Central memory CD8-positive, alpha-beta T cell (primary cell): ENCODE data around the gene SMURF2.
"Not testable (repeated sequence)": the region's sequence is repeated elsewhere in the genome, so short reads cannot be mapped to it uniquely, and the experiment has no call there.

ENCODE experiments used
- ATAC-seq: fragments of 150-1000 bp; cut with Tn5 transposase; replicated peaks from 2 replicates; pipeline ENCODE4 v1.10.0; 2022; ENCODE audit warnings: mild to moderate bottlenecking, moderate FRiP score, moderate number of reproducible peaks; ENCODE audit not compliant: poor library complexity, severe bottlenecking; ENCODE audit errors: extremely low read depth
- DNase-seq, 2 donors: peaks; one replicate each; pipeline ENCODE4 v3.0.0; 2021; ENCODE audit warnings: low spot score in 2 of 2
- H3K27ac Mint-ChIP-seq: one replicate; pipeline ENCODE4 v1.8.0; 2022; ENCODE audit warnings: low read depth, mild to moderate bottlenecking, moderate library complexity, mixed read lengths
- H3K27me3 Mint-ChIP-seq: one replicate; pipeline ENCODE4 v1.8.0; 2022; ENCODE audit warnings: mixed read lengths
- H3K36me3 Mint-ChIP-seq: one replicate; pipeline ENCODE4 v1.8.0; 2022; ENCODE audit warnings: mild to moderate bottlenecking, moderate library complexity, mixed read lengths; ENCODE audit not compliant: insufficient read depth
- H3K4me1 Mint-ChIP-seq: one replicate; pipeline ENCODE4 v1.8.0; 2022; ENCODE audit warnings: mixed read lengths
- H3K4me3 Mint-ChIP-seq: one replicate; pipeline ENCODE4 v1.8.0; 2022; ENCODE audit warnings: mild to moderate bottlenecking, moderate library complexity, mixed read lengths
- H3K9me3 Mint-ChIP-seq: one replicate; pipeline ENCODE4 v1.8.0; 2022; ENCODE audit warnings: mixed read lengths

SMURF2 gene

DNA sequence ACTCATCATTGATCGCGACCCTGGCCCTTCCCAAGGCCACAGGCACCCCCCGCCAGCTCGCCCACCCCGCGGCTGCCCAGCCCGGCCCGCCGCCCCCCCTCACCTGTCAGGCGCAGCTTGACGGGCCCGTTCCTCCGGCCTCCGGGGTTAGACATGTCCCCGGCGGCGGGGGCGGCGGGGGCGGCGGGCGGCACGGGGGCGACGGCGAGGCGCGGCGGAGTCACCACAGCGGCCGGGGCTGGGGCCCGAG is 456 bp downstream of the SMURF2 start:
- Mint-ChIP-seq H3K36me3 (peaks cover 18% of the 10 kb centered on the region), H3K9me3 (no peaks in the 10 kb centered on the region), H3K4me1 (peaks cover 40% of the 10 kb centered on the region), H3K27ac (peak overlapping the region; percentile 95), H3K27me3 (no peaks in the 10 kb centered on the region), H3K4me3 (peak overlapping the region; percentile 97)
- ATAC-seq, result peak; percentile 9
- DNase-seq, result no peak

DNA sequence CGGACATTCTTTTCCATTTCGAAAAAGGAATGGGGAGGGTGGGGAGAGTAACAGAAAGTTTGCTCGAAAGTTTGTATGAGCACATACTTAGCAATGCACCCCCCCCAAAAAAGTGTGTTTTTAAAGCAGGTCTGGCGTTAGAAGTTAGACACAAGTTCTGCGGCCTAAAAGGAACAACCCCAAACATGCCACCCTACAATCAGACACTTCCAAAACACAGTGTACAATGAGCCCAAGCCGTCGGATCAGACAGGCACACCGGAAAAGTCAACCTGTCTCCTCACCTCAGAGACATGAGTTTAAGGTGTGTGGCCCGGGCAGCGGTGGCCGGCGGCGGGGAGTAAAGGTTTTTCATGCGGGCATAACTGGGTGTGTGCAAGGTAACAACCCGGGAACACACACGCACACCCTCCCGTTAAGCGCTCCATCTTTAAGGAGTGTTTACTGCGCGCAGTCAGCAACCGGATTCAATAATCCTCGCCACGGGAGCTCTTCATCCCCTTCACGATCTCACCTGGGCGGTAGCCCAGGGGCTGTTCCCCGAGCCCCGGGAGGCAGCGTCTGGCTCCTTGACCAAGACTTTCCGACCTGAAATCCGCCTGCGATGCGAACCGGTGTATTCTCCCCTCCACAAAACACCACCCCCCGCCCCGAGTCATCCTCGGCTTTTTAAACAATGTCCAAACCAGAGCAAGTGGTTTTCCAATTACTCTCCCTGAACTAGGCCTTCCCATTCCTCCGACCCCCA is 955 bp downstream of the SMURF2 start:
- ATAC-seq, result peak; percentile 13
- peak in 1 of 2 donors; percentile 10 for DNase-seq

DNA sequence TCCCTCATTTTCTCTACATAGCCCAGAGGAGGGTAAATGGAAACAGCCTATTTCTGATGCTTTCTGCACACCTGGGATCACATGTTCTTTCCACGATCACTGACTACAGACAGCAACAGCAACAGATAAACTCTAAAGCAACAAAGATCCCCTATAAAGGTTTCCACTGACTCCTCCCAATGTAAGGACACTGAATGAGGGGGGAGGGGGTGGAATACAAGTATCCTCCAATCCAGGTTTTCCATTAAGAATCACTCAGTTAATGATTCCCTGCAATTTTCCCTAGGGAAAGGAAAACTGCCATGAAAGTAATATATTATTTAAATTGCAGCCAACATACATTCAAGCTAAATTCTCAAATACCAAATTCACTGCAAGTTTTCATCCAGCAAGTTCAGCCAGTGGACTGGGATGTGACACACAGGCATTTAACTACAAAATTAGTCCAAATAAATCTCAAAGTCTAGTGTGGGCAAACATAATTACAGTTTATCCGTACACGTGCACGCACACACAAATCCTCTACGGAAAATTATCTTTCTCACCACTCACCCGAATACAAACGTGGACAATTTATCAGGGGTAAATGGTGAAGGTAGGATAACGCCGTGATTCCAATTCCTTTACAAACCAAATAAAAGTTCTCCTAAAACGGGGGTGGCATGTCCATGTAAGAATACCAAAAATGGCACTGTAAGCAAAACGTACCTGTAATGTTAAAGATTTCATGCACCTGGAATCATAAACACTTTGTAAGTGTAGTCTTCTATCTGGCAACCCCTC is 1.7 kb downstream of the SMURF2 start:
- Mint-ChIP-seq H3K4me3 (peak overlapping the region; percentile 97), H3K27ac (peak overlapping the region; percentile 95), H3K4me1 (peaks cover 50% of the 10 kb centered on the region), H3K36me3 (peaks cover 20% of the 10 kb centered on the region)
- H3K27me3 Mint-ChIP-seq, H3K9me3 Mint-ChIP-seq, ATAC-seq, DNase-seq: not testable (repeated sequence)

More for the DNA sequence above, 955 bp downstream of the SMURF2 start:
- peak overlapping the region; percentile 95 for H3K27ac Mint-ChIP-seq
- peak overlapping the region; percentile 97 for H3K4me3 Mint-ChIP-seq
- not testable (repeated sequence) for H3K9me3 Mint-ChIP-seq, H3K27me3 Mint-ChIP-seq
- H3K36me3 Mint-ChIP-seq, result peaks cover 18% of the 10 kb centered on the region
- peaks cover 44% of the 10 kb centered on the region for H3K4me1 Mint-ChIP-seq

DNA sequence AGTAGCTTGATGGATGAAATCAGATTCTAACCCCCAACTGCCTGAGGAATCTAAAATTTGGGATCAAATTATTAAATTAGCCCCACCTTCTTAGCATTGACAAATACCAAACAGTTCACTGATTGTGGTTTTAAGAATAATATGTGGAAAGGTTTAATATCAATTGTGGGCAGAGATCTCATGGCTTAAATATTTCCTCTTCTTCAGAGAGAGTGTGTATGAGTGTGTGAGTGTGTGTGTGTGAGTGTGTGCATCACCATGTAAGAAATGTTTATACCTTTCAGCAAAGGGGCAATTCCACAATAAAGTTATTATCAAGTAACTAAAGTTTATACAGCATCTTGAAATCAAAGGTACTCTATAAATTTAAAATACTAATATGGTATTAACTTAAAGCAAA is 3.2 kb downstream of the SMURF2 start:
- DNase-seq (no peak), ATAC-seq (no peak)
- peaks cover 51% of the 10 kb centered on the region for H3K4me1 Mint-ChIP-seq
- peak overlapping the region; percentile 63 for H3K4me3 Mint-ChIP-seq
- peaks cover 20% of the 10 kb centered on the region for H3K36me3 Mint-ChIP-seq
- no peaks in the 10 kb centered on the region for H3K27me3 Mint-ChIP-seq
- H3K27ac Mint-ChIP-seq, result peak overlapping the region; percentile 52
- H3K9me3 Mint-ChIP-seq, result no peaks in the 10 kb centered on the region

DNA sequence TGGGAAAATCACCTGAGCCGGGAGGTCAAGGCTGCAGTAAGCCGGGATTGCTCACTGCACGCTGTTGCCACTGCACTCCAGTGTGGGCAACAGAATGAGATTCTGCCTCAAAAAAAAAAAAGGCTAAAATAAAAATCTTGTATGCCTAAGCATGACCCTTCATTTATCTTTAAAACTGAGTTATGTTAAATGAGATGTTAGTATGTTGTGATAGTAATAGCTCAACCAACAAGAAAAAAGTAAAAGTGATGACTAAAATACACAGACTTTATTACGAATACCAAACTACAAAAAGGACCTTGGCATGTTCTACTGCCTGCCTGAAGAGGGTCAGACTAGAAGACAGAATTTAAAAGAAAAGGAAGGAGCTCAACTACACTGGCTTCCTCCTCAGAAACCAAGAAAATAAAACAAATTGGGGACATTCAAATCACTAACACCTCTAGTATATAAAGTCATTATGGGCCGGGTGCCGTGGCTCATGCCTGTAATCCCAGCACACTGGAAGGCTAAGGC is 4.4 kb downstream of the SMURF2 start:
- Mint-ChIP-seq H3K4me1 (peaks cover 63% of the 10 kb centered on the region), H3K4me3 (peak overlapping the region; percentile 11), H3K9me3 (no peaks in the 10 kb centered on the region), H3K36me3 (peaks cover 21% of the 10 kb centered on the region), H3K27ac (no peak overlapping the region), H3K27me3 (no peaks in the 10 kb centered on the region)
- DNase-seq (no peak), ATAC-seq (no peak)

DNA sequence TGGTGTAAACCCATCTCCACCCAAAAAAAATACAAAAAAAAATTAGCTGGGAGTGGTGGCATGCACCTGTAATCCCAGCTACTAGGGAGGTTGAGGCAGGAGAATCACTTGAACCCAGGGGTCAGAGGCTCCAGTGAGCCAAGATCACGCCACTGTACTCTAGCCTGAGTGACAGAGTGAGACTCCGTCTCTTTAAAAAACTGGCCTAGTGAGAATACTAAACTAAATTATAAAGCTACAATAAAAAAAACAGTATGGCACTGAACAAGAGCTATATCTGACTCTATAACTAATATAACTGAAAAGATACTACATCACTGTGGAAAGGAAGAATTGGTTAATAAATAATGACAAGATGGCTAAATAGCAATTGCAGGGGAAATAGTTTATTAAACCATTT is 6.4 kb downstream of the SMURF2 start:
- H3K9me3 Mint-ChIP-seq, result no peaks in the 10 kb centered on the region
- no peak for ATAC-seq
- no peak overlapping the region for H3K27ac Mint-ChIP-seq
- H3K27me3 Mint-ChIP-seq, result no peaks in the 10 kb centered on the region
- no peak overlapping the region for H3K4me3 Mint-ChIP-seq
- H3K4me1 Mint-ChIP-seq, result peaks cover 63% of the 10 kb centered on the region
- H3K36me3 Mint-ChIP-seq, result peaks cover 13% of the 10 kb centered on the region
- no peak for DNase-seq

DNA sequence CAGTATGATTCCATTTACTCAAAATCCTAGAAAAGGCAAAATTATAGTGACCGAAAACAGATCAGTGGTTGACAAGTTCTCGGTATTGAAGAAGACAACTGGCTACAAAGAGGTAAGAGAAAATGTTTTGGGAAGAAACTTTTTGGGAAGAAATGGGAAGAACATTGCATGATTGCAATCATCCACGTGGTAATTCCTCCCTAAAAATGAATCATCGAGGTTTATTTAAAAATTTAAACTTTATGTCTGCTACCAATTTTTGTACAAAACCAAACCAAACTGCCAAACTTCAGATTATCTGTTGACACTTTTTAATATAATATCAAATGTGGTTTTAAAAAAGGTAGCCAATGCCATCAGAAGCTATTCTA is 8.1 kb downstream of the SMURF2 start:
- Mint-ChIP-seq H3K27me3 (no peaks in the 10 kb centered on the region), H3K27ac (no peak overlapping the region), H3K36me3 (peaks cover 12% of the 10 kb centered on the region), H3K9me3 (no peaks in the 10 kb centered on the region), H3K4me3 (no peak overlapping the region), H3K4me1 (peaks cover 58% of the 10 kb centered on the region)
- DNase-seq (no peak), ATAC-seq (no peak)

DNA sequence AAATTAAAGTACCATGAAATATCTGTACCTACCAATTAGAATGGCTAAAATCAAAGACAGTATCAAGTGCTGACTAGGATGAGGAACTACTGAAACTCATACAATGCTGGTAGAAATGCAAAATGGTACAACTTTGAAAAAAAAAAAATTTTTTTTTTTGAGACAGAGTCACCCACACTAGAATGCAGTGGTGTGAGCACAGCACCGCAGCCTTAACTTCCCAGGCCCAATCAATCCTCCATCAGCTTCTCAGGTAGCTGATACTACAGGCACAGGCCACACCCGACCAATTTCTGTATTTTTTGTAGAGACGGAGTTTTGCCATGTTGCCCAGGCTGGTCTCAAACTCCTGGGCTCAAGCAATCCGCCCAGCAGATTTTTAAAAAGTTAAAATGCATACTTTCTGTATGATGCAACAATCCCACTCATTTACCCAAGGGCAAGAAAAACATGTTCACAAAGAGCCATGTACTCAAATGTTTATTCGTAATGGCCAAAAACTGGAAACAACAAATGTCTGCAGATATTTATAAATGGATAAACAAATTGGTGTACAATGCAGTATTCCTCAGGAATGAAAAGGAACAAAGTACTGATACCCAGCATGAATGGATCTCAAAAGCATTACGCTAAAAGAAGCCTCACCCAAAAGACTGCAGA is 8.7 kb downstream of the SMURF2 start:
- H3K4me3 Mint-ChIP-seq, result no peak overlapping the region
- no peaks in the 10 kb centered on the region for H3K9me3 Mint-ChIP-seq
- DNase-seq (no peak), ATAC-seq (no peak)
- no peaks in the 10 kb centered on the region for H3K27me3 Mint-ChIP-seq
- peak overlapping the region; percentile 32 for H3K27ac Mint-ChIP-seq
- peaks cover 15% of the 10 kb centered on the region for H3K36me3 Mint-ChIP-seq
- peaks cover 59% of the 10 kb centered on the region for H3K4me1 Mint-ChIP-seq

DNA sequence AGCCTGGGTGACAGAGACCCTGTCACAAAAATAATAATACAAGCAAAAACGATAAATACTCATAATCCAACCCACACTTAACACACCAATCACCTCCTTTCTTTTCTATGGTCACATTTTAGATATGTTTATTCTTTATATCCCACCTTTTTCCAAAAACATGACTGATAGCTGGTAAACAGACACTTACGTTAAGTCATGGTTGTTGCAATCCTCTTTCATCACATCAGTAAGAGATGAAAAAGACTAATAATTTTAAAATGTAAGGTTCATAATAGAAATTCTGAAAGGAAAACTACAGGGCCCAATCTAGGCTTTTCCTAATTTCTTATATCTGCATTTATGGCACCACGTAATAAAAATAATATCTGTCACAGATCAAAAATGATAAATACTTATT is 10.2 kb downstream of the SMURF2 start:
- ATAC-seq, result no peak
- H3K4me1 Mint-ChIP-seq, result peaks cover 54% of the 10 kb centered on the region
- H3K27ac Mint-ChIP-seq, result peak overlapping the region; percentile 32
- H3K9me3 Mint-ChIP-seq, result no peaks in the 10 kb centered on the region
- H3K4me3 Mint-ChIP-seq, result no peak overlapping the region
- peaks cover 20% of the 10 kb centered on the region for H3K36me3 Mint-ChIP-seq
- DNase-seq, result no peak
- no peaks in the 10 kb centered on the region for H3K27me3 Mint-ChIP-seq

DNA sequence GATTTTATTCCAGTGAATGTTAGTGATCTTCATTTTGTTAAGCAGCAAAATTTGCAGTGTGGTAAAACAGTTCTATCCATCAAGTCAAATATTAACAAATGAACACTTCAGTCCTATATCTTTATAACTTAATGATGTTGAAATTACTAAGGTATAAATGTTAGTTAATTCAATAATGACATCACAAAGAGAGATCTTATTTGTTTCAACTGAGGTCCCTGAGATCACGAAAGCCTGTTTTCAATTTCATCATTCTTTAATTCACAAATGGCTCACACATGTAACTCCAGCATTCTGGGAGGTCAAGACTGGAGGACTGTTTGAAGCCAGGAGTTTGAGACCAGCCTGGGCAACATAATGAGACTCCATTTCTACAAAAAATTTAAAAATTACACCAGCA is 13.9 kb downstream of the SMURF2 start:
- ATAC-seq (no peak), DNase-seq (no peak)
- Mint-ChIP-seq H3K27ac (peak overlapping the region; percentile 71), H3K9me3 (no peaks in the 10 kb centered on the region), H3K4me1 (peaks cover 48% of the 10 kb centered on the region), H3K36me3 (peaks cover 20% of the 10 kb centered on the region), H3K27me3 (no peaks in the 10 kb centered on the region), H3K4me3 (no peak overlapping the region)

DNA sequence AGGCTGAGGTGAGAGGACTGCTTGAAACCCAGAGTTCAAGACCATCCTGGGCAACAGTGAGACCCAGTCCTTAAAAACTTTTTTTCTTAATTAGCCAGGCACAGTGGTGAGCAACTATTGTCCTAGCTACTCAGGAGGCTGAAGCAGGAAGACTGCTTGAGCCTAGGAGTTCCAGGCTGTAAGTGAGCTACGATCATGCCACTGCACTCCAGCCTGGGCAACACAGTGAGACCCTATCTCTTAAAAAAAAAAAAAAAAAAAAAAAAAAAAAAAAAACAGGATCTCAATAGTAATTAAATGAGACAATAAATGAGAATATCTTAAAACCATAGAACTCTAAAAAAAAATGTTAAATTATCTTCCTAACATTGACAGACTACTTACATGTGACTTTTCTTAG is 14.3 kb downstream of the SMURF2 start:
- Mint-ChIP-seq H3K4me3 (no peak overlapping the region), H3K27me3 (no peaks in the 10 kb centered on the region), H3K27ac (no peak overlapping the region), H3K4me1 (peaks cover 45% of the 10 kb centered on the region), H3K36me3 (peaks cover 23% of the 10 kb centered on the region), H3K9me3 (no peaks in the 10 kb centered on the region)
- ATAC-seq (no peak), DNase-seq (no peak)

DNA sequence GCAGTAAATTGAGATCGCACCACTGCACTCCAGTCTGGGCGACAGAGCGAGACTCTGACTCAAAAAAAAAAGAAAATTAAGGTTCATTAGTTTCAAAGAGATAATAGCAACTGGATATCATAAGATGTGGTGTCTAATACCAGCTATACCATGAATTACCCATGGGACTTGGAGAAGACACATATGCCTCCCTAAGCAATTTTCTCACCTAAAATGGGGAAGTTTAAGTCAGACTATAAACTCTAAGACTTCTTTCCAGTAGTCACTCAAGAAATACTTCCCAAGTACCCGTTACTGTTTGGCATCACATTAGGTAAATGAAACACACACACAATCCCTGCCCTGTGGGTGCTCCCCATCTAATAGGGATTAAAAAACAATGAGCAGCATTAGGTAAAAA is 22.6 kb downstream of the SMURF2 start:
- DNase-seq, result no peak
- Mint-ChIP-seq H3K4me1 (peaks cover 43% of the 10 kb centered on the region), H3K27ac (no peak overlapping the region), H3K36me3 (peaks cover 18% of the 10 kb centered on the region), H3K9me3 (no peaks in the 10 kb centered on the region), H3K27me3 (no peaks in the 10 kb centered on the region), H3K4me3 (no peak overlapping the region)
- no peak for ATAC-seq
